IPS-20b (cell line): Measurements from ENCODE around the gene NIPSNAP2.
"Not testable (repeated sequence)": the region's sequence is repeated elsewhere in the genome, so short reads cannot be mapped to it uniquely, and the experiment has no call there.

Experiments
- H3K27ac ChIP-seq: one replicate; pipeline ENCODE4 v1.5.1; 2013; ENCODE audit warnings: low read length
- H3K27me3 ChIP-seq: 2 replicates; pipeline ENCODE4 v1.6.1; 2013; ENCODE audit warnings: mild to moderate bottlenecking, low read length, inconsistent platforms; ENCODE audit not compliant: insufficient read depth
- H3K36me3 ChIP-seq: 2 replicates; pipeline ENCODE4 v1.6.1; 2013; ENCODE audit warnings: low read depth, mild to moderate bottlenecking, inconsistent platforms, low read length, moderate library complexity; ENCODE audit not compliant: insufficient read depth
- H3K4me1 ChIP-seq: 2 replicates; pipeline ENCODE4 v1.6.1; 2013; ENCODE audit warnings: mild to moderate bottlenecking, control low read depth, inconsistent platforms, low read length, moderate library complexity; ENCODE audit not compliant: insufficient read depth
- H3K4me3 ChIP-seq: 2 replicates; pipeline ENCODE4 v1.5.1; 2013; ENCODE audit warnings: mild to moderate bottlenecking, low read length, inconsistent platforms
- H3K9ac ChIP-seq: 2 replicates; pipeline ENCODE4 v1.6.1; 2013; ENCODE audit warnings: low read depth, mild to moderate bottlenecking, inconsistent platforms, low read length, moderate library complexity
- H3K9me3 ChIP-seq: 2 replicates; pipeline ENCODE4 v1.6.1; 2013; ENCODE audit warnings: mild to moderate bottlenecking, low read depth, low read length, inconsistent platforms; ENCODE audit not compliant: insufficient read depth

NIPSNAP2 gene

GRCh38 chr7:55980266-55980665 is 15.9 kb downstream of the NIPSNAP2 start:
- Histone ChIP-seq H3K9ac (no peak overlapping the region), H3K9me3 (no peaks in the 10 kb centered on the region), H3K36me3 (peaks cover 68% of the 10 kb centered on the region), H3K27ac (no peak overlapping the region), H3K4me3 (no peak overlapping the region), H3K27me3 (no peaks in the 10 kb centered on the region), H3K4me1 (no peaks in the 10 kb centered on the region)

- Histone ChIP-seq H3K9me3 (no peaks in the 10 kb centered on the region), H3K27me3 (no peaks in the 10 kb centered on the region), H3K9ac (no peak overlapping the region), H3K4me3 (no peak overlapping the region), H3K36me3 (peaks cover 75% of the 10 kb centered on the region), H3K27ac (no peak overlapping the region), H3K4me1 (no peaks in the 10 kb centered on the region)
These were observed 19.2 kb downstream of the NIPSNAP2 start for GRCh38 chr7:55983537-55983936.

- no peaks in the 10 kb centered on the region for H3K9me3 ChIP-seq
- H3K36me3 ChIP-seq, result peaks cover 29% of the 10 kb centered on the region; the same call in 1 of the 2 replicates
- no peak overlapping the region for H3K9ac ChIP-seq
These were observed 28.0 kb downstream of the NIPSNAP2 start for GRCh38 chr7:55992346-55992745.

GRCh38 chr7:55996856-55997500 is 32.6 kb downstream of the NIPSNAP2 start:
- Histone ChIP-seq H3K4me1 (no peaks in the 10 kb centered on the region), H3K27ac (no peak overlapping the region), H3K36me3 (peaks cover 39% of the 10 kb centered on the region; the same call in 1 of the 2 replicates), H3K27me3 (no peaks in the 10 kb centered on the region), H3K9ac (no peak overlapping the region), H3K9me3 (no peaks in the 10 kb centered on the region), H3K4me3 (no peak overlapping the region)

More at GRCh38 chr7:55992346-55992745, 28.0 kb downstream of the NIPSNAP2 start:
- Histone ChIP-seq H3K4me3 (no peak overlapping the region), H3K27me3 (no peaks in the 10 kb centered on the region), H3K4me1 (no peaks in the 10 kb centered on the region), H3K27ac (no peak overlapping the region)

- no peaks in the 10 kb centered on the region for H3K27me3 ChIP-seq
- H3K27ac ChIP-seq, result no peak overlapping the region
- peaks cover 7% of the 10 kb centered on the region; the same call in 1 of the 2 replicates for H3K36me3 ChIP-seq
- H3K4me1 ChIP-seq, result no peaks in the 10 kb centered on the region
- no peaks in the 10 kb centered on the region for H3K9me3 ChIP-seq
- no peak overlapping the region for H3K4me3 ChIP-seq
- H3K9ac ChIP-seq, result no peak overlapping the region
These were observed 39.4 kb downstream of the NIPSNAP2 start for GRCh38 chr7:56003749-56004148.

GRCh38 chr7:56007167-56007652 is 42.8 kb downstream of the NIPSNAP2 start:
- peaks cover 22% of the 10 kb centered on the region for H3K36me3 ChIP-seq
- no peaks in the 10 kb centered on the region for H3K4me1 ChIP-seq
- no peaks in the 10 kb centered on the region for H3K9me3 ChIP-seq
- no peak overlapping the region for H3K27ac ChIP-seq
- no peak overlapping the region for H3K9ac ChIP-seq
- H3K27me3 ChIP-seq, result no peaks in the 10 kb centered on the region
- H3K4me3 ChIP-seq, result no peak overlapping the region

GRCh38 chr7:56007891-56008290 is 43.5 kb downstream of the NIPSNAP2 start:
- no peaks in the 10 kb centered on the region for H3K4me1 ChIP-seq
- no peaks in the 10 kb centered on the region for H3K27me3 ChIP-seq
- H3K4me3 ChIP-seq, result no peak overlapping the region
- H3K9me3 ChIP-seq, result no peaks in the 10 kb centered on the region
- peaks cover 28% of the 10 kb centered on the region for H3K36me3 ChIP-seq
- no peak overlapping the region for H3K27ac ChIP-seq
- H3K9ac ChIP-seq, result no peak overlapping the region

- Histone ChIP-seq H3K9ac (no peak overlapping the region), H3K36me3 (peaks cover 44% of the 10 kb centered on the region), H3K4me3 (no peak overlapping the region), H3K27me3 (no peaks in the 10 kb centered on the region), H3K27ac (no peak overlapping the region), H3K9me3 (no peaks in the 10 kb centered on the region), H3K4me1 (no peaks in the 10 kb centered on the region)
These were observed 45.3 kb downstream of the NIPSNAP2 start for GRCh38 chr7:56009695-56010094.

- H3K9me3 ChIP-seq, H3K27ac ChIP-seq: not testable (repeated sequence)
- H3K36me3 ChIP-seq, result peaks cover 71% of the 10 kb centered on the region
These were observed 52.6 kb downstream of the NIPSNAP2 start for GRCh38 chr7:56017015-56017414.

GRCh38 chr7:56019501-56019900 is 55.1 kb downstream of the NIPSNAP2 start:
- Histone ChIP-seq H3K36me3 (peaks cover 49% of the 10 kb centered on the region), H3K4me3 (no peak overlapping the region), H3K27me3 (no peaks in the 10 kb centered on the region), H3K4me1 (no peaks in the 10 kb centered on the region), H3K27ac (no peak overlapping the region), H3K9ac (no peak overlapping the region), H3K9me3 (no peaks in the 10 kb centered on the region)

More at GRCh38 chr7:56017015-56017414, 52.6 kb downstream of the NIPSNAP2 start:
- H3K27me3 ChIP-seq, H3K4me3 ChIP-seq, H3K9ac ChIP-seq, H3K4me1 ChIP-seq: not testable (repeated sequence)

GRCh38 chr7:56023500-56023899 is 59.1 kb downstream of the NIPSNAP2 start:
- Histone ChIP-seq H3K27ac (no peak overlapping the region), H3K9ac (no peak overlapping the region), H3K4me3 (no peak overlapping the region), H3K4me1 (no peaks in the 10 kb centered on the region), H3K27me3 (no peaks in the 10 kb centered on the region), H3K36me3 (peaks cover 55% of the 10 kb centered on the region), H3K9me3 (no peaks in the 10 kb centered on the region)

- Histone ChIP-seq H3K9me3 (no peaks in the 10 kb centered on the region), H3K4me3 (no peak overlapping the region), H3K27ac (no peak overlapping the region), H3K27me3 (no peaks in the 10 kb centered on the region), H3K4me1 (no peaks in the 10 kb centered on the region), H3K36me3 (peaks cover 56% of the 10 kb centered on the region), H3K9ac (no peak overlapping the region)
These were observed 62.2 kb downstream of the NIPSNAP2 start for GRCh38 chr7:56026538-56026937.
